K562 (cell line): ENCODE measurements around the gene SPINK4. TPM values are rescaled to one million over a fixed set of nuclear protein-coding genes. Genes with fewer than 3 reads are reported as not detected.

Source experiments
- CAMTA2 ChIP-seq: fragments of 250-450 bp; sonication (Bioruptor Pico); conservative IDR thresholded peaks from 2 replicates; pipeline ENCODE4 v1.5.1; 2022
- EGR1 ChIP-seq: fragments of 450-650 bp; conservative IDR thresholded peaks from 2 replicates; pipeline ENCODE4 v1.6.1; 2017; ENCODE audit warnings: mild to moderate bottlenecking
- L3MBTL2 ChIP-seq: fragments of 450-650 bp; IDR thresholded peaks from 2 replicates; pipeline ENCODE4 v1.6.1; 2016; ENCODE audit warnings: mild to moderate bottlenecking, moderate library complexity
- MAFK ChIP-seq: IDR thresholded peaks from 2 replicates; pipeline ENCODE4 v1.6.1; 2011; ENCODE audit warnings: low read length, improper control_type of control experiment
- RAD51 ChIP-seq: fragments of 450-650 bp; IDR thresholded peaks from 2 replicates; pipeline ENCODE4 v1.7.1; 2016; ENCODE audit warnings: low read depth, mild to moderate bottlenecking, borderline replicate concordance
- RFX7 ChIP-seq: fragments of 250-450 bp; sonication (Bioruptor Pico); IDR thresholded peaks from 2 replicates; pipeline ENCODE4 v1.5.1; 2021; ENCODE audit warnings: mild to moderate bottlenecking
- SAP30 ChIP-seq: fragments of 200-600 bp; sonication (generic); IDR thresholded peaks from 2 replicates; pipeline ENCODE4 v1.6.1; 2012; ENCODE audit warnings: borderline replicate concordance, low read depth, mild to moderate bottlenecking, moderate library complexity, low read length, control low read depth, inconsistent platforms; ENCODE audit not compliant: insufficient read depth, poor library complexity, severe bottlenecking
- TEAD4 ChIP-seq, 2 experiments: sonication (generic) in 1 of 2; formaldehyde crosslinking in 1 of 2; IDR thresholded peaks; 2 replicates each; pipeline versions ENCODE4 v1.6.1 to v1.8.0; 2012 to 2022; ENCODE audit warnings: borderline replicate concordance in 1 of 2, inconsistent platforms in 1 of 2, low read length in 1 of 2, mild to moderate bottlenecking in 1 of 2, missing genetic modification reagents in 1 of 2
- TOE1 ChIP-seq, 2 experiments: fragments of 450-650 bp in 1 of 2; sonication (generic) in 1 of 2; formaldehyde crosslinking in 1 of 2; IDR thresholded peaks; 2 replicates each; pipeline versions ENCODE4 v1.7.1 to v1.8.0; 2016 to 2022; ENCODE audit warnings: borderline replicate concordance in 2 of 2, mild to moderate bottlenecking in 2 of 2, antibody characterized with exemption in 1 of 2, inconsistent platforms in 1 of 2, low read depth in 1 of 2, missing genetic modification reagents in 1 of 2, moderate library complexity in 1 of 2
- U2AF2 ChIP-seq: fragments of 200-400 bp; formaldehyde crosslinking; optimal IDR thresholded peaks from 2 replicates; pipeline ENCODE3; 2017; ENCODE audit warnings: low read depth, mild to moderate bottlenecking, low read length
- ZNF324 ChIP-seq: fragments of 250-450 bp; sonication (Bioruptor Pico); IDR thresholded peaks from 2 replicates; pipeline ENCODE4 v1.4.0; 2020; ENCODE audit warnings: mild to moderate bottlenecking
- ZNF76 ChIP-seq: fragments of 250-450 bp; sonication (Bioruptor Pico); IDR thresholded peaks from 2 replicates; pipeline ENCODE4 v1.4.0; 2020; ENCODE audit warnings: mild to moderate bottlenecking, moderate library complexity, borderline replicate concordance
- ZNF766 ChIP-seq: fragments of 200-800 bp; sonication (Bioruptor generic); conservative IDR thresholded peaks from 2 replicates; pipeline ENCODE4 v1.6.1; 2016; ENCODE audit warnings: missing genetic modification characterization, missing compliant biosample characterization
- ZSCAN29 ChIP-seq: fragments of 450-650 bp; IDR thresholded peaks from 2 replicates; pipeline ENCODE4 v1.6.1; 2017
- polyA plus RNA-seq, 8 experiments: library from polyadenylated mRNA; depleted of rRNA in 4 of 8; stranded (reverse) in 5 of 8; unstranded in 3 of 8; fragments of >200 nt; fragmentation: Nextera tagmentation in 2 of 8; fragmentation: Illumina TruSeq in 1 of 8; extraction: Ambion mirVana in 2 of 8; extraction: Trizol in 1 of 8; gene quantifications; 2 replicates each; pipeline versions ENCODE4 v1.2.1 to v1.2.3, GENCODE V29; 2011 to 2014; ENCODE audit warnings: inconsistent platforms in 1 of 8, missing spikeins in 1 of 8
- total RNA-seq, 7 experiments: library from RNA; depleted of rRNA in 6 of 7; stranded (reverse); fragments of >200 nt in 6 of 7; fragmentation: Illumina TruSeq in 2 of 7; extraction: Trizol in 2 of 7; gene quantifications; 2 replicates each; pipeline versions ENCODE4 v1.2.1 to v1.2.3, GENCODE V29; 2011 to 2021; ENCODE audit warnings: low replicate concordance in 1 of 7
- TF ChIP-seq, protein P1 (sequence below): fragments of 450-650 bp; IDR thresholded peaks from 2 replicates; pipeline ENCODE4 v1.7.1; 2018; ENCODE audit warnings: mild to moderate bottlenecking, low read depth; ENCODE audit not compliant: partially characterized antibody
- TF ChIP-seq, protein P2 (sequence below): sonication (generic); formaldehyde crosslinking; IDR thresholded peaks from 2 replicates; pipeline ENCODE4 v1.5.0; 2020; ENCODE audit warnings: missing genetic modification reagents

Gene SPINK4
- total and polyA plus RNA-seq, 9 of the 15 experiments (the other 6 are each of a cell fraction or from before 2014, with no cell fraction given) = 0.74 to 5.5 (median 2.1) TPM; not detected in 2

DNA sequence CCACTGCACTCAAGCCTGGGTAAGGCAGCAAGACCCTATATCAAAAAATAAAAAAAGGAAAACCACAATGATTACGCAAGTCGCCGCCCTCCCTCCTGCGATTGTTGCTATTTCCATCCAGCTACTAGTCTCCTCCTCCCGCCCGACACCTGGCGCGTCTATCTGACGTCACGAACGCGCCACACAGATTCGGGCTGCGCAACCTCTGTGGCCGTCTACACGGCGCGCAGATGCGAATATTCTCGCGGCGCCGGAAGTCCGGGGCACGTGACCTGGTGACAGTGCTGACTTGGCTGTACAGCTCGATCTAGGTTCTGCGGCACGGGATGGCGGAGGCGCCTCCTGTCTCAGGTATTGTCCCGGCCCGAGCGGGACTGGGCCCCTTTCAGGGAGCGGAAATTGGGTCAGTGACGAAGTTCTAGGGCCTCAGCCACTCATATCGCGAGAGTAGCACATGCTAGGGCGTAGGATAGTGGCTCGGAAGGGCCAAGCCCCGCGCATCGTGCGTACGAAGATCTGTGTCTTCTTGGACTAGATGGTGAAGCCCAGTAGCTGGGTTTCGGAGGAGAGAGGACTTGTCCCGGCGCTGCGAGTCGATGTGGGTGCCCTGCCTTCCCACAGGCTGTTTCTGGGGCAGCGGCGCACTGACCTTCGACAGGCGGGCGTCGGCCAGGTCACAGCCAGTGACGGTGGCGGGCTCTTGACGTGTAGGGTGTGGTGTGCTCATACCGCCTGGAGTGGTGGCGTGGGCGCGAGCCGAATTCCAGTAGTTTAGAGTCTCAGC, 50.5 kb downstream of the SPINK4 start, which contains the start of gene NFX1 (continued):
- TF ChIP-seq SAP30 (peak; percentile 75), EGR1 (peak; percentile 92), ZNF76 (0 out of 2 replicates have a peak, but pooled peaks have one; percentile 41), CAMTA2 (CRISPR knock-in tag) (no peak), MAFK (no peak), ZSCAN29 (peak; percentile 100), TEAD4 (IDR thresholded peaks at IDR 0.05; ENCODE audit: low read length) (peak; percentile 53; the same call in 1 of the 2 replicates), TEAD4 (CRISPR knock-in tag; IDR thresholded peaks at IDR 0.05; ENCODE audit: borderline replicate concordance) (no peak), ZNF324 (CRISPR knock-in tag) (no peak), RFX7 (no peak), TOE1 (IDR thresholded peaks at IDR 0.05; ENCODE audit: borderline replicate concordance) (peak; percentile 97), TOE1 (CRISPR knock-in tag; IDR thresholded peaks at IDR 0.05; ENCODE audit: borderline replicate concordance, low read depth) (no peak), L3MBTL2 (peak; percentile 96), U2AF2 (no peak), ZNF766 (peak; percentile 88), RAD51 (peak; percentile 96)
- TF ChIP-seq, protein P1, sequence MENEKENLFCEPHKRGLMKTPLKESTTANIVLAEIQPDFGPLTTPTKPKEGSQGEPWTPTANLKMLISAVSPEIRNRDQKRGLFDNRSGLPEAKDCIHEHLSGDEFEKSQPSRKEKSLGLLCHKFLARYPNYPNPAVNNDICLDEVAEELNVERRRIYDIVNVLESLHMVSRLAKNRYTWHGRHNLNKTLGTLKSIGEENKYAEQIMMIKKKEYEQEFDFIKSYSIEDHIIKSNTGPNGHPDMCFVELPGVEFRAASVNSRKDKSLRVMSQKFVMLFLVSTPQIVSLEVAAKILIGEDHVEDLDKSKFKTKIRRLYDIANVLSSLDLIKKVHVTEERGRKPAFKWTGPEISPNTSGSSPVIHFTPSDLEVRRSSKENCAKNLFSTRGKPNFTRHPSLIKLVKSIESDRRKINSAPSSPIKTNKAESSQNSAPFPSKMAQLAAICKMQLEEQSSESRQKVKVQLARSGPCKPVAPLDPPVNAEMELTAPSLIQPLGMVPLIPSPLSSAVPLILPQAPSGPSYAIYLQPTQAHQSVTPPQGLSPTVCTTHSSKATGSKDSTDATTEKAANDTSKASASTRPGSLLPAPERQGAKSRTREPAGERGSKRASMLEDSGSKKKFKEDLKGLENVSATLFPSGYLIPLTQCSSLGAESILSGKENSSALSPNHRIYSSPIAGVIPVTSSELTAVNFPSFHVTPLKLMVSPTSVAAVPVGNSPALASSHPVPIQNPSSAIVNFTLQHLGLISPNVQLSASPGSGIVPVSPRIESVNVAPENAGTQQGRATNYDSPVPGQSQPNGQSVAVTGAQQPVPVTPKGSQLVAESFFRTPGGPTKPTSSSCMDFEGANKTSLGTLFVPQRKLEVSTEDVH = peak; percentile 88
- TF ChIP-seq, protein P2, sequence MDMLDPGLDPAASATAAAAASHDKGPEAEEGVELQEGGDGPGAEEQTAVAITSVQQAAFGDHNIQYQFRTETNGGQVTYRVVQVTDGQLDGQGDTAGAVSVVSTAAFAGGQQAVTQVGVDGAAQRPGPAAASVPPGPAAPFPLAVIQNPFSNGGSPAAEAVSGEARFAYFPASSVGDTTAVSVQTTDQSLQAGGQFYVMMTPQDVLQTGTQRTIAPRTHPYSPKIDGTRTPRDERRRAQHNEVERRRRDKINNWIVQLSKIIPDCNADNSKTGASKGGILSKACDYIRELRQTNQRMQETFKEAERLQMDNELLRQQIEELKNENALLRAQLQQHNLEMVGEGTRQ (CRISPR knock-in tag) = peak; percentile 99
